ENCODE results near the gene TPSD1.

GRCh38 chr16:1257561-1258224 lies 1.8 kb downstream of the TPSD1 start:
- no peak for TF ChIP-seq CTCF (optimal IDR thresholded peaks at IDR 0.05 in 1 of 3, IDR thresholded peaks at IDR 0.05 in 1 of 3, conservative IDR thresholded peaks at IDR 0.05 in 1 of 3; ENCODE audit: extremely low read depth in 1 of 3, insufficient read depth in 2 of 3, low read length in 3 of 3)
- TF ChIP-seq EZH2 (IDR thresholded peaks at IDR 0.05; ENCODE audit: low read length) = no peak
